ENCODE results near the gene MACROD1.

The MACROD1 gene

DNA sequence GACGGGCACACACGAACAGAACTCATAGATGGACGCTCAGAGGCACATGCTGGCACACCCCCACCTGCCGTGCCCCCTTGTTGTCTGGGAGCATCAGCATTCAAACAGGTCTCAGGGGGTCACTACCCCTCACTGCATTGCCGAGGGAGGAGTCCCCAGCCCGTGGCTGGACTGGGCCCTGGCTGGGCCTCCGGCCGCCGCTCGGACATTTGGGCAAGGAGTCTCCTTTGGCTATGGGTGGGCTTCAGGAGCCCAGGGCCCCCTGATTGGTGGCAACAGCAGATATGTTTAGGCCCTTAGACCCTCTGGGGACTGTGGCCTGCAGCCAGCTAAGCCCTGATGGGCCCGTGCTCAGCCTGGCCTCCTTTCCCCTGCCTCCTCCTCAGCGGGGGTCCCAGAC lies 88.3 kb downstream of the MACROD1 start:
- TF ChIP-seq, protein P1, sequence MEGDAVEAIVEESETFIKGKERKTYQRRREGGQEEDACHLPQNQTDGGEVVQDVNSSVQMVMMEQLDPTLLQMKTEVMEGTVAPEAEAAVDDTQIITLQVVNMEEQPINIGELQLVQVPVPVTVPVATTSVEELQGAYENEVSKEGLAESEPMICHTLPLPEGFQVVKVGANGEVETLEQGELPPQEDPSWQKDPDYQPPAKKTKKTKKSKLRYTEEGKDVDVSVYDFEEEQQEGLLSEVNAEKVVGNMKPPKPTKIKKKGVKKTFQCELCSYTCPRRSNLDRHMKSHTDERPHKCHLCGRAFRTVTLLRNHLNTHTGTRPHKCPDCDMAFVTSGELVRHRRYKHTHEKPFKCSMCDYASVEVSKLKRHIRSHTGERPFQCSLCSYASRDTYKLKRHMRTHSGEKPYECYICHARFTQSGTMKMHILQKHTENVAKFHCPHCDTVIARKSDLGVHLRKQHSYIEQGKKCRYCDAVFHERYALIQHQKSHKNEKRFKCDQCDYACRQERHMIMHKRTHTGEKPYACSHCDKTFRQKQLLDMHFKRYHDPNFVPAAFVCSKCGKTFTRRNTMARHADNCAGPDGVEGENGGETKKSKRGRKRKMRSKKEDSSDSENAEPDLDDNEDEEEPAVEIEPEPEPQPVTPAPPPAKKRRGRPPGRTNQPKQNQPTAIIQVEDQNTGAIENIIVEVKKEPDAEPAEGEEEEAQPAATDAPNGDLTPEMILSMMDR (IDR thresholded peaks at IDR 0.05; ENCODE audit: insufficient read depth, missing control alignments), result no peak
- FAIRE-seq (no peak), DNase-seq (ENCODE audit: insufficient read length, low spot score) (no peak)

DNA sequence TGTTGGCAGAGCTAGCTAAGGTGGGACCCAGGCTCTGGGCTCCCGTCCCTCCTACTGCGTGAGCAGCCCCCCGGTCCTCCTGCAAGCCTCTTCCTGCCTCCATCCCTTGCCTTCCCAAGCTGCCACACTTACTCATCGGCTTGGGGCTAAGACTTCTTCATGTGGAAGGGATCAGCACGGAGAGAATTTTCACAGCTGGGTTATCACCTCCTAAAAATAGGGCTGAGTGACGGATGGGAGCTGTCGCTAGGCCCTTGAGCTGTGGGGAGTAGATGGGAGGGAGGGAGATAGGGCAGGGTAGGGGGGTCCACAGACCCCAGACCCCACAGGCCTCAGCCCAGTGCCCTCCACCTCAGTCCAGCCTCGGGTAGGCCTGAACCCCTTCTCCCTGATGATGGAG lies 89.2 kb downstream of the MACROD1 start:
- no peak for FAIRE-seq
- TF ChIP-seq, protein P1 (IDR thresholded peaks at IDR 0.05; ENCODE audit: insufficient read depth, missing control alignments), result no peak

DNA sequence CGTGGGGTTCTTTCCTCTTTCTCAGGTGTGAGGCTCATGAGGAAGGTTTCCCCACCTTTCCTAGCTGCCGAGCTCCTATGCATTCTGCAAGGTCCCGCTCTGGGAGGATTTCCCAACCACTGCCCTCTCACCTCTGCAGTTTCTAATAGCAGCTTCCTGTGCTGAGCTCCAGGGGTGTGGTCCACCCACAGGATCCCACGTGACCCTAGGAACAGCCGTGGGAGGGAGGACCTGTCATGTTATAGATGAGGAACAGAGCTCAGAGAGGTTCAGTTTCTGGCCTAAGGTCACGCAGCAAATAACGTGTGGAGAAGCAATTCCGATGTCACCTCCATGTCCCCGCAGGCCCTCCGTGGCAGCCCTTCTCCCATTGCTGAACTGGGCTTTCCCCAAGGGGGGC lies 91.7 kb downstream of the MACROD1 start:
- DNase-seq (ENCODE audit: insufficient read length, low spot score) (no peak), FAIRE-seq (no peak)
- TF ChIP-seq, protein P1 (IDR thresholded peaks at IDR 0.05; ENCODE audit: insufficient read depth, missing control alignments), result no peak

More for the DNA sequence above, 89.2 kb downstream of the MACROD1 start:
- DNase-seq (ENCODE audit: insufficient read length, low spot score), result no peak

DNA sequence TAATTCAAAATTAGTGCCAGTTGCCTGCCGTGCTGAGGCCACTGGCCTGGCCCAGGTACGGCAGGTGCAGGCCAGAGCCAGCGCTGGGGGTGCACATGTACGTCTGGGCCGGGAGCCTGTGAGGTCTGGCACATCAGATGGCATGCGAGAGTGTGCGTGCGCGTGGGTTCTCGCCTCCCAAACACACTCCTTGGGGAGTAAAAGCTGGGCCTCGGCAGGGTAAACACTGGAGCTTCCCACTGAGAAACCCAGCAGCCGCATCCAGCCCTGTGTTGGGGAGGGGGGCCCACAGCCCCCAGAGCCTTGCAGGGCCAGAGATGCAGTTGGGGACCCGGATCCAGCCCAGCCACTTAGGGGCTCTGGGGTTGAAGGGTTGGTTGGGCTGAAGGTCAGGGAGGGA lies 92.4 kb downstream of the MACROD1 start:
- TF ChIP-seq, protein P1 (IDR thresholded peaks at IDR 0.05; ENCODE audit: insufficient read depth, missing control alignments), result no peak
- no peak for FAIRE-seq
- no peak for DNase-seq (ENCODE audit: insufficient read length, low spot score)

DNA sequence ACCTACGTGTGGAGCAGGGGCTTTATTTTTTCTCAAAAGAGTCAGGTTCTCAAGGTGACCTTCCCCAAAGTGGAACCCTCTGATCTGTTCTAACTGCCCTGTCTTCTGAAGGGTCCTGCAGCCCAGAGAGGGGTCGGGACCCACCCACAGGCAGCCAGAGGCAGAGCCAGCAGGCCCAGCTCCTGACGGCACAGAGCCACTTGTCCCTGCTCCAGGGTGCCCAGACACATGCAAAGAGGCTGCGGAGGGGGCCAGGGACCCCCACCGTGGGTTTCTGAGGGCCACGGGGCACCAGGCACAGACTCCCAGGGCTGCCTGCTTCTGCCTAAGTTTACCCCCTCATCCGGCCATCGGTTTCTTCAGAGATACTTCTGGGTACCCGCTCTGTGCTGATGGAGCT lies 93.0 kb downstream of the MACROD1 start:
- FAIRE-seq (no peak), DNase-seq (ENCODE audit: insufficient read length, low spot score) (no peak)
- TF ChIP-seq, protein P1 (IDR thresholded peaks at IDR 0.05; ENCODE audit: insufficient read depth, missing control alignments), result no peak

DNA sequence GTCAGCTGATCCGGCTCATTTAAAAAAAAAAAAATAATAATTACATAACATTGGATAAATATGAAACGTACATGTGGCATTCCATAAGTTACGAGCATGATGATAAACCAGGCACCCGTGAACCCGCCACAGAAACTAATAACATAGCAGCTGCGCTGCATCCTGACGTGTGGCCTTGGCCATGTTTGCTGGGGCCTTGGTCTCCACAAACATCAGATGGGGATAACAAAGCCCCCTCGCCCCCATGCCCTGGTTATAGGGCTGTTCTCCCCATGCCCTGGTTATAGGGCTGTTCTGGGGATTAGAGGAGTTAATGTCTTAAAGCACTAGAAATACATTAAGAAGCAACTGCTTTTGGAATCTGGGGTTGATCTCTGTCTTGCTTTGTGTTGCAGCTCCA lies 93.5 kb downstream of the MACROD1 start:
- TF ChIP-seq, protein P1 (IDR thresholded peaks at IDR 0.05; ENCODE audit: insufficient read depth, missing control alignments), result no peak
- DNase-seq (ENCODE audit: insufficient read length, low spot score) (no peak), FAIRE-seq (no peak)

DNA sequence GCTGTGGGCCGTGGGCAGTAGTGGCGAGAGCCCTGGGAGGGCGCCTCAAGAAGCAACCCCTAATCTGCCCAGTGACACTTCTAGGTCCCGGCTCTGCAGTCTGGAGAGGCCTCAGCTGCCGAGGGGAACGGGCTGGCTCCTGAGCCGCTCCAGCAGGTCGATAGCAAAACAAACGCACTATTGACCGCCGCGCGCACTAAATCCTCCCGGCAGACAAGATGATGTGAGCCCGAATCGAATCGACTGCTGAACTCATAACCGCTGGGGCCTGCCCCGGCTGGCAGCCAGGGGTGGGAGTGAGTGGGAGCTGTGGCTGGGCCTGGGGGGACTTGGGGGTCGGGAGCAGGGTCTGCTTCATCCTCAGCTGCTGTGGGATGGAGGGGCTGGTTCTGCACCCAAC lies 94.1 kb downstream of the MACROD1 start:
- TF ChIP-seq, protein P1 (IDR thresholded peaks at IDR 0.05; ENCODE audit: insufficient read depth, missing control alignments), result no peak
- FAIRE-seq, result no peak
- DNase-seq (ENCODE audit: insufficient read length, low spot score), result no peak
